Esophagus muscularis mucosa (tissue), 3 donors: ENCODE data around the gene MAVS.

ENCODE experiments used
- POLR2A ChIP-seq: fragments of 450-650 bp; IDR thresholded peaks from one replicate; pipeline ENCODE4 v1.6.1; 2017; ENCODE audit warnings: antibody characterized with exemption, moderate library complexity, mild to moderate bottlenecking, low read depth
- POLR2AphosphoS5 ChIP-seq, 2 donors: sonication (generic); formaldehyde crosslinking; IDR thresholded peaks; one replicate each; pipeline ENCODE4 v1.6.1; 2017; ENCODE audit warnings: antibody characterized with exemption in 2 of 2
- TF ChIP-seq, protein P1 (sequence below), 3 experiments: fragments of 200-600 bp in 2 of 3; fragments of 450-650 bp in 1 of 3; sonication (generic) in 2 of 3; IDR thresholded peaks; one replicate each; pipeline ENCODE4 v1.5.1; 2017 to 2019; ENCODE audit warnings: antibody characterized with exemption in 3 of 3, mild to moderate bottlenecking in 2 of 3, moderate library complexity in 1 of 3

DNA sequence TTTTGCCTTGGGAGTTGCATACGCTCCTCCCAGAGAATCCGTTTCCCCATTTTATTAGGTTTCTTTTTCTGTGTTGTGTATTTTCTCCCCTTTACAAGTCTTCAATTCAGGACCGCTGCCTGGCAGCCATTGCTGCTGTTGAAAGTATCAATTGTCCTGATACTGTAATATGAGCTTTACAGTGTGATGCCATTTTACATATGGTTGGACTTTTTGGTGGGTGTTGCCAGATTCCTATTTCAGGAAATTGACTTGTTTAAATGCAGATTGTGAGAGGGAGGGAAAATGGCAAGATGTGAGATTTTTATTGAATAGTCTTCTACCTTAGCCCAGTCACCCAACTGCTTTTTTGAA is 43.7 kb downstream of the MAVS start:
- TF ChIP-seq, protein P1, sequence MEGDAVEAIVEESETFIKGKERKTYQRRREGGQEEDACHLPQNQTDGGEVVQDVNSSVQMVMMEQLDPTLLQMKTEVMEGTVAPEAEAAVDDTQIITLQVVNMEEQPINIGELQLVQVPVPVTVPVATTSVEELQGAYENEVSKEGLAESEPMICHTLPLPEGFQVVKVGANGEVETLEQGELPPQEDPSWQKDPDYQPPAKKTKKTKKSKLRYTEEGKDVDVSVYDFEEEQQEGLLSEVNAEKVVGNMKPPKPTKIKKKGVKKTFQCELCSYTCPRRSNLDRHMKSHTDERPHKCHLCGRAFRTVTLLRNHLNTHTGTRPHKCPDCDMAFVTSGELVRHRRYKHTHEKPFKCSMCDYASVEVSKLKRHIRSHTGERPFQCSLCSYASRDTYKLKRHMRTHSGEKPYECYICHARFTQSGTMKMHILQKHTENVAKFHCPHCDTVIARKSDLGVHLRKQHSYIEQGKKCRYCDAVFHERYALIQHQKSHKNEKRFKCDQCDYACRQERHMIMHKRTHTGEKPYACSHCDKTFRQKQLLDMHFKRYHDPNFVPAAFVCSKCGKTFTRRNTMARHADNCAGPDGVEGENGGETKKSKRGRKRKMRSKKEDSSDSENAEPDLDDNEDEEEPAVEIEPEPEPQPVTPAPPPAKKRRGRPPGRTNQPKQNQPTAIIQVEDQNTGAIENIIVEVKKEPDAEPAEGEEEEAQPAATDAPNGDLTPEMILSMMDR (IDR thresholded peaks at IDR 0.05), result no peak
- TF ChIP-seq POLR2A, result no peak
- TF ChIP-seq POLR2AphosphoS5 (IDR thresholded peaks at IDR 0.05), result no peak
